SKM-1 treated with dmso at 0.1 percent for 144 hours (cell line): Measurements from ENCODE around the gene KIAA0232.
"Not testable (repeated sequence)": the region's sequence is repeated elsewhere in the genome, so short reads cannot be mapped to it uniquely, and the experiment has no call there.

Source experiments
- DNase-seq: peaks from one replicate; lab custom pipeline; 2025; ENCODE audit not compliant: unreplicated experiment; lab: John Stamatoyannopoulos, UW

KIAA0232 gene

GRCh38 chr4:6894528-6895498, 112.3 kb downstream of the KIAA0232 start:
- no peak for DNase-seq

GRCh38 chr4:6896035-6896434, 113.5 kb downstream of the KIAA0232 start:
- no peak for DNase-seq

GRCh38 chr4:6898763-6899162, 116.2 kb downstream of the KIAA0232 start:
- DNase-seq, result no peak

GRCh38 chr4:6900181-6900812, 117.8 kb downstream of the KIAA0232 start:
- DNase-seq, result no peak

- DNase-seq, result no peak
Measured at GRCh38 chr4:6900956-6901355, 118.4 kb downstream of the KIAA0232 start.

GRCh38 chr4:6901669-6902317, 119.3 kb downstream of the KIAA0232 start:
- DNase-seq, result no peak

GRCh38 chr4:6902318-6903042, 120.0 kb downstream of the KIAA0232 start:
- DNase-seq, result no peak

- no peak for DNase-seq
Measured at GRCh38 chr4:6905516-6906445, 123.3 kb downstream of the KIAA0232 start.

- DNase-seq, result not testable (repeated sequence)
Measured at GRCh38 chr4:6906486-6906885, 124.0 kb downstream of the KIAA0232 start.

- DNase-seq, result no peak
Measured at GRCh38 chr4:6907658-6908191, 125.2 kb downstream of the KIAA0232 start.

- no peak for DNase-seq
Measured at GRCh38 chr4:6908432-6909112, 126.0 kb downstream of the KIAA0232 start.

GRCh38 chr4:6909113-6909969, 126.8 kb downstream of the KIAA0232 start, which contains the start of gene TBC1D14:
Gene TBC1D14, plus strand, starts transcription at chr4:6909826. Its CDS starts 13,564 bp downstream, at chr4:6923390.
- peak; percentile 87 for DNase-seq

- peak; percentile 30 for DNase-seq
Measured at GRCh38 chr4:6909970-6910339, 127.4 kb downstream of the KIAA0232 start.

- DNase-seq, result no peak
Measured at GRCh38 chr4:6910340-6910959, 127.9 kb downstream of the KIAA0232 start.

- no peak for DNase-seq
Measured at GRCh38 chr4:6910960-6911874, 128.7 kb downstream of the KIAA0232 start.

GRCh38 chr4:6911917-6912316, 129.4 kb downstream of the KIAA0232 start:
- not testable (repeated sequence) for DNase-seq

- DNase-seq, result peak; percentile 84
Measured at GRCh38 chr4:6912441-6912840, 129.9 kb downstream of the KIAA0232 start.
